Measurements from ENCODE around the gene GVQW3.

The GVQW3 gene

DNA sequence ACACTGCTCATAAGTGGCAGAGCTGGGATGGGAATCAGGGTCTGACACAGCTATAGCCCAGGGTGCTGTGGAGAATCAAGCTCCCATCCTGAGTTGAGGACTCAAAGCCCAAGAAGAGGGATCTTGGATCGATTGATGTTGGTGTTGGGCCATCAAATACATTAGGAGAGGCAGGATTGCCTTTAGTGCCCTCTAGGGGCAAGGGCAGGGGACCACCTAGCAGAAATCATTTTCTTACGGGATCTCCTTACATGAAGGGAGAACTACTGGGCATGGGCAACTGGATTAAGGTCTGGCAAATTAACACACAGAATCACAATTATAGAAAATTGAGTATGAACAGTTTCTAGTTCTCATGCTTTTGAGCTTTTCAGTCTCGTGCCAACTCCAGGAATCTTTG, 38.8 kb downstream of the GVQW3 start (continued):
- TF ChIP-seq, protein P1, sequence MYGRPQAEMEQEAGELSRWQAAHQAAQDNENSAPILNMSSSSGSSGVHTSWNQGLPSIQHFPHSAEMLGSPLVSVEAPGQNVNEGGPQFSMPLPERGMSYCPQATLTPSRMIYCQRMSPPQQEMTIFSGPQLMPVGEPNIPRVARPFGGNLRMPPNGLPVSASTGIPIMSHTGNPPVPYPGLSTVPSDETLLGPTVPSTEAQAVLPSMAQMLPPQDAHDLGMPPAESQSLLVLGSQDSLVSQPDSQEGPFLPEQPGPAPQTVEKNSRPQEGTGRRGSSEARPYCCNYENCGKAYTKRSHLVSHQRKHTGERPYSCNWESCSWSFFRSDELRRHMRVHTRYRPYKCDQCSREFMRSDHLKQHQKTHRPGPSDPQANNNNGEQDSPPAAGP (tag by site-specific recombination; IDR thresholded peaks at IDR 0.05), result no peak
- TF ChIP-seq MEIS1 (CRISPR knock-in tag; IDR thresholded peaks at IDR 0.05; ENCODE audit: borderline replicate concordance), result no peak
- TF ChIP-seq, protein P2, sequence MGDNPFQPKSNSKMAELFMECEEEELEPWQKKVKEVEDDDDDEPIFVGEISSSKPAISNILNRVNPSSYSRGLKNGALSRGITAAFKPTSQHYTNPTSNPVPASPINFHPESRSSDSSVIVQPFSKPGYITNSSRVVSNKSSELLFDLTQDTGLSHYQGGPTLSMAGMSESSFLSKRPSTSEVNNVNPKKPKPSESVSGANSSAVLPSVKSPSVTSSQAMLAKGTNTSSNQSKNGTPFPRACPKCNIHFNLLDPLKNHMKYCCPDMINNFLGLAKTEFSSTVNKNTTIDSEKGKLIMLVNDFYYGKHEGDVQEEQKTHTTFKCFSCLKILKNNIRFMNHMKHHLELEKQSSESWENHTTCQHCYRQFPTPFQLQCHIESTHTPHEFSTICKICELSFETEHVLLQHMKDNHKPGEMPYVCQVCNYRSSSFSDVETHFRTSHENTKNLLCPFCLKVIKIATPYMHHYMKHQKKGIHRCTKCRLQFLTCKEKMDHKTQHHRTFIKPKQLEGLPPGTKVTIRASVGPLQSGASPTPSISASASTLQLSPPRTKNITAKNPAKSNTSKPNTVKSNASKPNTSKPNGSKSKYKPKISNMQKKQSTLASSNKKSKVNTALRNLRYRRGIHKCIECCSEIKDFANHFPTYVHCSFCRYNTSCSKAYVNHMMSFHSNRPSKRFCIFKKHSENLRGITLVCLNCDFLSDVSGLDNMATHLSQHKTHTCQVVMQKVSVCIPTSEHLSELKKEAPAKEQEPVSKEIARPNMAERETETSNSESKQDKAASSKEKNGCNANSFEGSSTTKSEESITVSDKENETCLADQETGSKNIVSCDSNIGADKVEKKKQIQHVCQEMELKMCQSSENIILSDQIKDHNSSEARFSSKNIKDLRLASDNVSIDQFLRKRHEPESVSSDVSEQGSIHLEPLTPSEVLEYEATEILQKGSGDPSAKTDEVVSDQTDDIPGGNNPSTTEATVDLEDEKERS (tag by site-specific recombination; IDR thresholded peaks at IDR 0.05), result no peak

DNA sequence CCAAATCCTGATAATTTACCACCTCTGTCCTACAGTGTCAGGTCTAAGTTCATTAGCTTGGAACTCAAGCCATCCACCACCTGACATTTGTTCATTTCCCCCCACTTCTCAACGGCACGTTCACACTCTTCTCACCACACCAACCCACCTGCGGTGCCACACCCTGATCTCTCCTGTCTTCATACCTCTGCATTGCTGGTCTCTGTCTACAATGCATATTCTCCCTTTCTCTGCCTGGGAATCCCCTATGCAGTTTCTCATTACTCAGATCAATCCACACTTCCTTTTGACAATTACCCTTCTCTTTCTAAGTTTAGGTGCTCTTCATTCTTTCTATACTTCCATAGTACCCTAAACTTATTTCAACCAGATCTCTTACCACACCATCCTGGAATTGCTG, 43.3 kb downstream of the GVQW3 start:
- H3K4me1 ChIP-seq (ENCODE audit: control insufficient read depth, insufficient read depth, low read length), result no peaks in the 10 kb centered on the region; the same call in 1 of the 2 replicates
- TF ChIP-seq, protein P3, sequence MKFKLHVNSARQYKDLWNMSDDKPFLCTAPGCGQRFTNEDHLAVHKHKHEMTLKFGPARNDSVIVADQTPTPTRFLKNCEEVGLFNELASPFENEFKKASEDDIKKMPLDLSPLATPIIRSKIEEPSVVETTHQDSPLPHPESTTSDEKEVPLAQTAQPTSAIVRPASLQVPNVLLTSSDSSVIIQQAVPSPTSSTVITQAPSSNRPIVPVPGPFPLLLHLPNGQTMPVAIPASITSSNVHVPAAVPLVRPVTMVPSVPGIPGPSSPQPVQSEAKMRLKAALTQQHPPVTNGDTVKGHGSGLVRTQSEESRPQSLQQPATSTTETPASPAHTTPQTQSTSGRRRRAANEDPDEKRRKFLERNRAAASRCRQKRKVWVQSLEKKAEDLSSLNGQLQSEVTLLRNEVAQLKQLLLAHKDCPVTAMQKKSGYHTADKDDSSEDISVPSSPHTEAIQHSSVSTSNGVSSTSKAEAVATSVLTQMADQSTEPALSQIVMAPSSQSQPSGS (tag by site-specific recombination; IDR thresholded peaks at IDR 0.05; ENCODE audit: low read depth), result no peak
- no peak for TF ChIP-seq ZNF214 (tag by site-specific recombination; IDR thresholded peaks at IDR 0.05; ENCODE audit: borderline replicate concordance)
- TF ChIP-seq YY2 (tag by site-specific recombination; IDR thresholded peaks at IDR 0.05), result no peak
- CTCF ChIA-PET, result interaction anchor here (0.6 kb wide), 1 partner anchor 22 kb away, joined by 3 read pairs; no protein-coding TSS in a partner anchor
- no peak overlapping the region for H3K4me3 ChIP-seq (ENCODE audit: low read depth, low read length)
- H3K9me3 ChIP-seq (ENCODE audit: control insufficient read depth, insufficient read depth, low read depth, low read length), result no peaks in the 10 kb centered on the region
- POLR2A ChIA-PET, result interaction anchor here (0.5 kb wide), 1 partner anchor 9 kb away, joined by 4 read pairs; no protein-coding TSS in a partner anchor
- no peak overlapping the region for H3K27ac ChIP-seq (ENCODE audit: extremely low read depth, low read depth, low read length)
- H3K36me3 ChIP-seq (ENCODE audit: control insufficient read depth in 2 of 2, insufficient read depth in 1 of 2, low read length in 2 of 2), result no peaks in the 10 kb centered on the region

GRCh38 chr11:76424891-76425290, 43.8 kb downstream of the GVQW3 start:
- no peaks in the 10 kb centered on the region for H3K9me3 ChIP-seq (ENCODE audit: control insufficient read depth, insufficient read depth, low read depth, low read length)
- no peak overlapping the region for H3K27ac ChIP-seq (ENCODE audit: extremely low read depth, low read depth, low read length)
- TF ChIP-seq ZNF19 (tag by site-specific recombination; IDR thresholded peaks at IDR 0.05; ENCODE audit: low read depth), result no peak
- TF ChIP-seq, protein P3 (tag by site-specific recombination; IDR thresholded peaks at IDR 0.05; ENCODE audit: low read depth), result no peak
- TF ChIP-seq, protein P4, sequence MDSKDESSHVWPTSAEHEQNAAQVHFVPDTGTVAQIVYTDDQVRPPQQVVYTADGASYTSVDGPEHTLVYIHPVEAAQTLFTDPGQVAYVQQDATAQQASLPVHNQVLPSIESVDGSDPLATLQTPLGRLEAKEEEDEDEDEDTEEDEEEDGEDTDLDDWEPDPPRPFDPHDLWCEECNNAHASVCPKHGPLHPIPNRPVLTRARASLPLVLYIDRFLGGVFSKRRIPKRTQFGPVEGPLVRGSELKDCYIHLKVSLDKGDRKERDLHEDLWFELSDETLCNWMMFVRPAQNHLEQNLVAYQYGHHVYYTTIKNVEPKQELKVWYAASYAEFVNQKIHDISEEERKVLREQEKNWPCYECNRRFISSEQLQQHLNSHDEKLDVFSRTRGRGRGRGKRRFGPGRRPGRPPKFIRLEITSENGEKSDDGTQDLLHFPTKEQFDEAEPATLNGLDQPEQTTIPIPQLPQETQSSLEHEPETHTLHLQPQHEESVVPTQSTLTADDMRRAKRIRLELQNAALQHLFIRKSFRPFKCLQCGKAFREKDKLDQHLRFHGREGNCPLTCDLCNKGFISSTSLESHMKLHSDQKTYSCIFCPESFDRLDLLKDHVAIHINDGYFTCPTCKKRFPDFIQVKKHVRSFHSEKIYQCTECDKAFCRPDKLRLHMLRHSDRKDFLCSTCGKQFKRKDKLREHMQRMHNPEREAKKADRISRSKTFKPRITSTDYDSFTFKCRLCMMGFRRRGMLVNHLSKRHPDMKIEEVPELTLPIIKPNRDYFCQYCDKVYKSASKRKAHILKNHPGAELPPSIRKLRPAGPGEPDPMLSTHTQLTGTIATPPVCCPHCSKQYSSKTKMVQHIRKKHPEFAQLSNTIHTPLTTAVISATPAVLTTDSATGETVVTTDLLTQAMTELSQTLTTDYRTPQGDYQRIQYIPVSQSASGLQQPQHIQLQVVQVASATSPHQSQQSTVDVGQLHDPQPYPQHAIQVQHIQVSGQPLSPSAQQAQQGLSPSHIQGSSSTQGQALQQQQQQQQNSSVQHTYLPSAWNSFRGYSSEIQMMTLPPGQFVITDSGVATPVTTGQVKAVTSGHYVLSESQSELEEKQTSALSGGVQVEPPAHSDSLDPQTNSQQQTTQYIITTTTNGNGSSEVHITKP (tag by site-specific recombination; IDR thresholded peaks at IDR 0.05), result no peak
- no peak for TF ChIP-seq ZNF292 (tag by site-specific recombination; IDR thresholded peaks at IDR 0.05; ENCODE audit: borderline replicate concordance, low read depth)
- no peak for TF ChIP-seq GLI4 (tag by site-specific recombination; IDR thresholded peaks at IDR 0.05)
- no peak for TF ChIP-seq ZNF785 (tag by site-specific recombination; IDR thresholded peaks at IDR 0.05)
- TF ChIP-seq ZNF610 (tag by site-specific recombination; IDR thresholded peaks at IDR 0.05; ENCODE audit: borderline replicate concordance), result no peak
- TF ChIP-seq ZFP3 (tag by site-specific recombination; IDR thresholded peaks at IDR 0.05; ENCODE audit: low read depth), result no peak
- no peak for TF ChIP-seq ZNF707 (tag by site-specific recombination; IDR thresholded peaks at IDR 0.05)
- TF ChIP-seq MYNN (tag by site-specific recombination; IDR thresholded peaks at IDR 0.05; ENCODE audit: borderline replicate concordance), result no peak
- TF ChIP-seq ZBTB21 (tag by site-specific recombination; IDR thresholded peaks at IDR 0.05), result no peak
- POLR2A ChIA-PET, result interaction anchor here (0.5 kb wide), 2 partner anchors 8 to 148 kb away, joined by 4 to 8 read pairs; no protein-coding TSS in a partner anchor
- no peak overlapping the region for H3K4me3 ChIP-seq (ENCODE audit: low read depth, low read length)
- H3K4me1 ChIP-seq (ENCODE audit: control insufficient read depth, insufficient read depth, low read length), result no peaks in the 10 kb centered on the region; the same call in 1 of the 2 replicates
- H3K36me3 ChIP-seq (ENCODE audit: control insufficient read depth in 2 of 2, insufficient read depth in 1 of 2, low read length in 2 of 2), result no peaks in the 10 kb centered on the region
- CTCF ChIA-PET, result interaction anchor here (0.6 kb wide), 1 partner anchor 21 kb away, joined by 3 read pairs; no protein-coding TSS in a partner anchor
